Fibroblast of peridontal ligament (primary cell): ENCODE data around the gene CCDC57.

Experiments
- DNase-seq: peaks from one replicate; pipeline ENCODE4 v3.0.0-alpha.2; 2010; ENCODE audit errors: extremely low read depth

CCDC57 gene

DNA sequence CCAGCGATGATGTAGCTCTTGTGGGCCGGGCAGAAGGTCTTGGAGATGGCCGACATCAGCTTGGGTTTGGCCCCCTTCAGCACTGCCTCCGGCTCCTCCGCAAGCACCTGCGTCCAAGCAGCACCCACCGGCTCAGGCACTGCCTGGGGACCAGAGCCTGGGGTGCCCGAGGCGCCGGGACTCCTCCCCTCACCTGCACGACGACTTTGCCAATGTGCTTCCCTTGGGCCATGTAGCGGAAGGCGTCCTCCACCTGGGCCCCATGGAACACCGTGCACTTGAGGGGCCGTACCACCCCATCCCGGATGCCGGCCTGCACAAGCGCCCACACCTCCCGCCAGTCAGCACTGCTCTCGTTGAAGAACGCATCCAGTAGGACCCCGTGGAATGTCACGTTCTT is 129.6 kb downstream of the CCDC57 start:
- DNase-seq = no peak

DNA sequence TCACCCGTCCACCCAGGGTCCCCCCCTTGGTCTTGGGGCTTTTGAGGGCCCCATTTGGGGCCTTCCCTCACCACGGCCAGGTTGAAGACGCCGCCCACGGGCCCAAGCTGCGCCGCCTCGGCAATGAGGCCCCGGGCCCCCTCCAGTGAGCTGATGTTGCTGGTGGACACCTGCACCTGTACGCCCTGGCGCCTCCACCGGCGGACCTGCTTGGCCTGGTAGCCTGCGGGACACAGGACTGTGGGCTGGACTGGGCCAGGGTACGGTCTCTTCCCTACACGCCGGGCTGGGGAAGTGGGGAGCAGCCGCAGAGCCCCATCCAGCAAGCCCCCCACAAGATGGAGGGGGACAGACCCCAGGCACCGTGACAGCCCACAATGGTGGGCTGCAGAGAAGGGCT is 130.2 kb downstream of the CCDC57 start:
- no peak for DNase-seq

DNA sequence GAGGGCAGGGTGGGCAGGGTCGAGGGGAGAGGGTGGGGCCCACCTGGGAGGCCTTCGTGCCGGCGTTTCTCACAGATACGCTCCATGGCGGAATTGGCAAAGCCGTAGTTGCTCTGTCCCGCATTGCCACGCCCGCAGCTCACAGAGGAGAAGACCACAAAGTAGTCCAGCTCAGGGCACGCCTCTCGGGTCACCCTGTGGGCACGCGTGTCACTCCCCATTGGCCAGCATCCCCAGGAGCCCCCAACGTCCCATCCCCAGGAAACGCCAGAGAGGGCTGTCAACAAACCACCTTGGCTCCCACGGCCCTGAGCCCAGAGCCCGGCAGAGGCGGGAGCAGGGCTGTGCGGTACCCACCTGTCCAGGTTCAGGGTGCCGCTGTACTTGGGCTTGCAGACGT is 130.7 kb downstream of the CCDC57 start:
- no peak for DNase-seq

DNA sequence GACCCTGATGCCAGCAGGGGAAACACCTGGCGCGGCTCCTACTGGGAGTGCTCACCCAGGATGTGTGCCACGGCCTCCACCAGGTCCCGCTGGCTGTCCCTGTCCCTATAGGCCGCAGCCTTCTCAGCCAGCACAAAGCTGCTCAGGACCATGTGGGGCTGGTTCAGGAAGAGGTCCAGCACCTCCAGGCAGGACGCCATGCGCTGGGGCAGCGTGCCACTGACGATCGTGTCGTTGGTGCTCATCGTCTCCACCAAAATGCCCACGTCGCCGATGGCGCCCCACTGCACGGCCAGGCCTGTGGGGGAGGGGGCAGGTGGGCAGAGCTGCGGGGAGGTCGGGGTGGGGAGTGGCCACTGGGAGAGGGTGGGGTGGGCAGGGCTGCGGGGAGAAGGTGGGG is 131.1 kb downstream of the CCDC57 start:
- no peak for DNase-seq

DNA sequence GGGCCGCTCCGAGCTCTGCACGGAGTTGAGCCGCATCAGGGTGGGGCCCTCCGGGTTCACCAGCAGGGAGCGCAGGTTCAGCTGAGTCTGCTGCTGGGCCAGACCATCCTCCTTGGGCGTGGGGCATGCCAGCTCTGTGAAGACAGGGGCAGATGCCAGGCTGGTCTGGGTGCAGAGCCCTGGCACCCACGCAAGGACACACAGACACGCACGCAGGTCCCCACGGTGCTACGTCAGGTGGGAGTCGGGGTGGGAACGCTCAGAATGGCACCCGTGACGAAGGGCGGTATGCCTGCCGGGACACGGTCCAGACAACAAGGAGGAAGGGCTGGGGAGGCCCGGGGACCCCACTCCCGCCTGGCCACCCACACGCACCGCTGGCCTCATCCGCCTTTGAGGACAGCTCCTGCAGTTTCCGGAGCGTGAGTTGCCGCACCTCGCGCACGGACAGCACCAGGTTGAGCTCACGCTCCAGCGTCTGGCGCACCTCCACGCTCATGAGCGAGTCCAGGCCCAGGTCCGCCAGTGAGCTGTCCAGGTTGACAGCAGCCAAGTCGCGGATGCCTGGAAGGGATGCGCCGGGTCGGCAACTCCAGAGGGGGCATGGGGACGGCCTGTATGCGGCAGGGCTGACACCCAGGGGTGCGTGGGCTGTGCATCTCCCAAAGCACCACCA is 131.7 kb downstream of the CCDC57 start:
- DNase-seq = no peak

DNA sequence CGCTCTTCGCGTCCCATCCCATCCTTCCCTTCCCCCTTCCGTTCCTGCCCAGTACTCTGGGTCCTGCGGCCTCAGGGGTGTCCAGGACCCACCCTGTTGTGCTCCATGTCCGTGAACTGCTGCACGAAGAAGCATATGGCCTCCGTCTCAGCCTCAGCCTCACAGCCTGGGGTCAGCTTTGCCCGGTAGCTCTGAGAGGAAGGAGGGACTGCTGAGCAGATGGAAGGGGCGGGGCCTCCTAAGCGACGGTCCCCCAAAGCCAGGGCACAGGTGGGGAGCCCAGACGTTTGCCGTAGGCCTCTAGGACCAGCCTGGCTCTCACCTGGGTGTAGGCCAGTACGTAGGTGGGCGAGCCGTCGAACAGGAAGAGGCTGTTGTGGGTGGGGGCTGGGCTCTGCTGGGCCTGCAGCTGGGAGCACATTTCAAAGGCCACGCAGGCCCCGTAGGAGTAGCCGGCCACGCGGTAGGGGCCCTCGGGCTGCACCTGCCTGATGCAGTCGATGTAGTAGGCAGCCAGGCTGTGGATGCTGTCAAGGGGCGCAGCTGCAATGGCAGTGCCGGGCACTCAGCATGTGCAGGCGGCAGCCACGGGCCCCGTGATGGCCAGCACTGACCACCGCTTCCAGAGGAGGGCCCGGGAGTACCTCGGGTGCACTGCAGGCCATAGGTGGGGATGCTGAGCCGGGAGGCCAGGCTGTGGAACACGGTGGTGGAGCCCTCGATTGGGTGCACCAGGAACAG is 132.4 kb downstream of the CCDC57 start:
- no peak for DNase-seq

DNA sequence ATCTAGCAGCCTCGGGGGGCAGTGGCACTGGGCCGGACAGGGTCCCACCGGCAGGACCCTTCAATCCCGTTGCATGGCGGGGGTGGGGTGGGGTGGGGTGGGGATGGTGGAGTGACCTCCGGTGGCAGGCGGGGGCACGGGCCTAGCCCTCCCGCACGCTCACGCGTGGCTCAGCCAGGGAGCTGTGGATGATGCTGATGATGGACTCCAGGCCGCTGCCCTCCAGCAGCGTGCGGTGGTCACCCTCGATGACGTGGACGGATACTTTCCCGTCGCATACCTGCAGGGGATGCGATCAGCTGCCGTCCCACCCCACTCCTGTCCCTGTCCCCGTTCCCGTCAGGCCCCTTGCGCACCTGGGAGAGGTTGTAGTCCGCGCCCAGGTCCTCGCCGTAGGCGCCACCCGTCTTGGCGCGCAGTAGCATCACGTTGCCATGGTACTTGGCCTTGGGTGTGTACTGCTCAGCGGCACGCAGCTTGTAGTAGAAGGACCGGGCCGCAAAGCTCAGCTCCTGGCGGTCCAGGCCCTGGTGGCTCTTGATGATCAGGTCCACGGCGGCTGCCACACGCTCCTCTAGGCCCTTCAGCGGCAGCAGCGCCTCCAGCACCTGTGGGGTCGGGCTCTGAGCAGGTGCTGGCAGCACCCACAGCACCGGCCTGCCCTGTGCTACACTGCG is 133.5 kb downstream of the CCDC57 start:
- no peak for DNase-seq

DNA sequence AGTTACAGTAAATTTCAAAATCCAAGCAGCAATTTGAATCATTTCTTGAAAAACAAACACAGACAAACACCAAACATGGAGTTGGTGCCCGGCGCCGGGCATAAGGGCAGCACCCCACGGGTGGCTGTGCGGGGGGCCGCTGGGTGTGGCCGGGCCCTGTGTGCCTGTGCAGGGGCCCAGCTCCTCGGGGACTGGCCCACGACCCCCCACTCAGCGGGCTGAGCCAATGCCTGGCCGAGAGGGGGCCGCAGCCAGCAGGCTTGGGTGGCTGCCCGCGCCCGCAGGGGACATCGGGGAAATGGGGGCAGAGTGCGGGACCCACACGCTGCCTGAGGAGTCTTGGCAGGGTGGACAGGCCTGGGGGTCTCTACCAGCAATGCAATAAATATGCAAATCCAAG is 134.2 kb downstream of the CCDC57 start:
- DNase-seq = no peak

DNA sequence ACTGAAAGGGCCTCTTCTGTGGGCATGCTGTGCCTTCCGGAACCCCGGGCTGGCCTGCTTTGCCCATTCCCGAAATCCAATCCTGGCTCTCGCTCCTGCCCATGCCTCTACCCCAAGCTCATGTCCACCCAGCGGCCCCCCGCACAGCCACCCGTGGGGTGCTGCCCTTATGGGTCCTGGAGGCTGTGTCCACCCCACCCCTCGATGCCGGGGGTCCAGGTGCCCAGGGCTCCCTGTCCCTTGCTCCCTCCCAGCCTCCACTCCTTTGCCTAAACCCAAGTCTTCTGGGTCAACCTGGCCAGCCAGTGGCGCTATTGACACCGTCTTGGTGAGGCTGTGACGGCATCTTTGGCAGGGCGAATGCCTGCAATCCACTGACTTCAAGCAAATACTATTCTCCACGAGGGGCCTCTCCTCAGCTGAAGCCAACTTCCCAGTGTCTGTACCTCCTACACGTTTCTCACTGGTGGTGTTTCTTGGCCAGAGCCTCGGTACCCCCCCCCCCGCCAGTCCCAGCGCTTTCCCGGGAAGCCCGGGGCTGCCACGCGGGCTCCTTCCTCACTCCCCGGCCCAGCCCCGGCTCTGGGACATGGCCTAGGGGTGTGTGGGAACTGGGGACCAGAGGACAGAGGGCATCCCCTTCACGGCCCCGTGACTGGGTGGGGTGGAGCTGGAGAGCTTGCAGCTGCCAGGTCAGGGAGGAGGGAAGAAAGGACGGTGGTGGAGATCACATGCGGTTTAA is 134.9 kb downstream of the CCDC57 start:
- DNase-seq = no peak

DNA sequence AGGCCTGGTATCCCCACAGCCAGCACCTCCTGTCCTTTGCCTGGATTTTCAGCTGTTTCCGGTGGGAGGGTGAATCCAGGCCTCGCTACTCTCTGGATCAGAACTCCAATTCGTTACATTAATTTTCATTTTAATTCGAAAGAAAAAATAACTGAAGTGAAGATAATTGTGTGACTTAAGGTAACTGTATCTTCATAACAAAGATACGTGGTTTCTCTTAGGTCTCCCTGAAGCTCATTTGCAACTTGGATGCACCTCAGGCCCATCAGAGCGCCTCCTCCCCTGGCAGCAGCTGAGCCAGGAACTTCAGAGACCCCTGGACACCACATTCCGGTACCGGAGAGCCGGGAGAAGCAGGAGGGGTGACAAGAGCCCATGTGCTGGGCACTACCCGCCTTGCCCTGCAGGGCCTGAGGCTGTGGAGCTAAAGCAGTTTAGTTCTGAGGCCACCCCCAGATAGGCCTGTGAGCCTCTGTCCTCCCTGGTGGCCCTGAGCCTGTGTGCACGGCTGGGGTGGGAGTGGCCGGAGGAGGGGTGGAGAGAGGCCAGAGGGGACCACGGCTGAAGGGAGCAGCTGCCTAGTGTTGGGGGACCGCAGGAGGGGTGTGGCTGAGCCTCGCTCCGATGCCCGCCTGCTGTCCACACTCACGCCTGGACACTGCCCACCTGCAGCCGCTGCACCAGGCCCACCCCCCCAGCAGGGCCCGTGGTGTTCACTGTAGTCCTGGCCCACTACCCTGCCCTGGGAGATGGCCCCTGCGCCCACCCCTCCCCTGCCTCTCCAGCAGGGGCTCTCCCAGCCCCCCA is 135.7 kb downstream of the CCDC57 start:
- no peak for DNase-seq

DNA sequence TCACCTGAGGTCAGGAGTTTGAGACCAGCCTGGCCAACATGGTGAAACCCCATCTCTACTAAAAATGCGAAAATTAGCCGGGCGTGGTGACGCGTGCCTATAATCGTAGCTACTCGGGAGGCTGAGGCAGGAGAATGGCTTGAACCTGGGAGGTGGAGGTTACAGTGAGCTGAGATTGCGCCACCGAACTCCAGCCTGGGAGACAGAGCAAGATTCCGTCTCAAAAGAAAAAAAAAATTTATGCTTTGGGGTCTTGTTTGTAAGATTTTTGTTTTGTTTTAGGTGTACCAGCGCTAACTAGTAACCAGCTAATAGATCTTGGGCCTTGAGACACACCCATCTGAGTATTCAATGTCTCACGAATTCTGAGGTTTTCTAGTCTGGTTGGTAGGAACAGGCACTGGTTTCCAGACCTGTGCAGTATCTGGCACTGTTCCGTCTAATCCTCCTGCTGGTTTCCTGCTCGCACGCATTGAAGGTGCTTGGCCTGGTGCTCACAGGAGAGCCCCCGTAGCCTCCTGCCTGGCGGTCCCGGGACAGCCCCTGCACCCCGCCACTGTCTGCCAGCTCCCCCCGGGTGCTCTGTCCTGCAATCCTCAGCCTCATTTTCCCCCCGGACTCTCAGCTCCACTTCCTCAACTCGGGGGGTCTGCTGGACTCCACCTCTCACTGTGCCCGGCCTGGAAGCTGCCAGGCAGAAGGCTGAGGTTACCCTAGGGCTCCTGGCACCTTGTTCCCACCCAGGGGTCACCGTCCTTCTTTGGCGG is 136.4 kb downstream of the CCDC57 start:
- no peak for DNase-seq

DNA sequence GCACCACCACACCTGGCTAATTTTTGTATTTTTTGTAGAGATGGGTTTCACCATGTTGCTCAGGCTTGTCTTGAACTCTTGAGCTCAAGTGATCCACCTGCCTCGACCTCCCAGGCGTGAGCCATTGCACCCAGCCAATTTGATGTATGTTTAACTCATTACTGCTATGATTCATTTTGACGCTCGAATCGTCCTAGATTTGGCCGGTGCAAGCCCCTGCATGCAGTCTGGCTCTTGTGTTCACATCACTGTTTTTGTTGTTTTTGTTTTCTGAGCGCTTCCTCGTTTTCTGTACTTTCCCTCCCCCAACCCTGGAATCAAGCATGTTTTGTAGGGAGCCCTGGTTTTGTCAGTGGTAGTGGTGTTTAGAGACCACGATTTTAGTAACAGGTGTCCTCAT is 139.2 kb downstream of the CCDC57 start:
- no peak for DNase-seq

DNA sequence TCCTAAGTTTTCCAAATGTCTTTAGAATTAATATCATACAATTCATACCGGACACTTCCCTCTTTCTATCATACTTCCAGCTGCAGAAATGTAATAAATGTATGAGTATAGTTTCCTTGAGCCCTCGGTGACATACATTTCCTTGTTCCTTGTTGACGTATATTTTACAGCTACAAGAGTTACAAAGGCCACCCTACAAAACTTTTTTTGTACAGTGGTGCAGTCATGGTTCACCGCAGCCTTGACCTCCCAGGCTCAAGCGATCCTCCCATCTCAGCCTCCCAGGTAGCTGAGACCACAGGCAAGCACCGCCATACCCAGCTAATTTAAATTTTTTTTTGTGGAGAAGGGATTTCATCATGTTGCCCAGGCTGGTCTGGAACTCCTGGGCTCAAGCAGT is 139.8 kb downstream of the CCDC57 start:
- no peak for DNase-seq

DNA sequence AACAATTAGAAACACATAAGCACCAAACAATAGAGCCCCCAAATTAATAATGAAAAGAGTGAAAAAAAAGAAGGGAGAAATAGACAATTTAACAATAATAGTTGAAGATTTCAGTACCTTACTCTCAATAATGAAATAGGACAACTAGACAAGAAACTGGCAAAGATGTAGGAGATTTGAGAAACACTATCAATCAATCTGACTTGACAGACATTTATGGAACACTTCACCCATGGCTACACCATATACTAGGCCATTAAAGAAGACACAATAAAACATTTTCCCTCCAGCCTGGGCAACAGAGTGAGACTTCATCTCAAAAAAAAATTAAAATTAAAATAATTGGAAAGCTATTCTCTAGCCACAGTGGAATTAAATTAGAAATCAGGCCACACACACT is 142.0 kb downstream of the CCDC57 start:
- no peak for DNase-seq

DNA sequence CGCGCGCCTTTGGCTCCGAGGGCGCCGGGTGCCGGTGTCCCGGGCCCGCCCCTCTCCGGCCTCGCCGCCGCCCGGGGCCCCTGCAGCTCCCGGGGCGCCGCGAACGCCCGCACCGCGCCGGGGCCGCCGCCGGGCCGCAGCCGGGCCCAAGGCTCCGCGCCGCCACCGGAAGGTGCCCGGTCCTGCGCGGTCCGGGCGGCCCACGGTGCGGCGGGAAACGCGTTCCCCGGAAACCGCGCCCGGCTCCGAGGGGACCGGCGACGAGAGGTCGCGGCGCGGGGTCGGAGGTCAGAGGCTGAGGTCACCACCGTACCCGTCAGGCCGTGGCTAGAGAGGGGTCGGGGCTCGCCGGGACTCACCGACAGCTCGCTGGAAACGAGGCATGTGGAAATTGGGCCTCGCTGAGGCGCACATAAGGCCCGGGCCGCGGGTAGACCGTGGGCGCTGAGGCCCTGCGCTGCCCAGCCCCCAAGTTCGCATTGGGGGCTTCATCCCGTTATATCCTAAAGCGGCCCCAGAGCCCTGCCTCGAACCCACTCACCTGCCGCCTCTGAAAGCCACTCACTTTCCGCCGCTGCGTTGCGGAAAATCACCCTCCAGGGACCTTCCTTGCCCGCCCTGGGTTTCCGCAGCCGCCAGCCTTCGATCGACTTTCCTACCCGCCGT is 146.9 kb downstream of the CCDC57 start, which contains the start of gene DUS1L:
Gene DUS1L (minus strand): TSS at position 167 of the 666 bp plus-strand sequence. CDS start 745 bp downstream, outside the sequence.
- DNase-seq = peak; percentile 40

DNA sequence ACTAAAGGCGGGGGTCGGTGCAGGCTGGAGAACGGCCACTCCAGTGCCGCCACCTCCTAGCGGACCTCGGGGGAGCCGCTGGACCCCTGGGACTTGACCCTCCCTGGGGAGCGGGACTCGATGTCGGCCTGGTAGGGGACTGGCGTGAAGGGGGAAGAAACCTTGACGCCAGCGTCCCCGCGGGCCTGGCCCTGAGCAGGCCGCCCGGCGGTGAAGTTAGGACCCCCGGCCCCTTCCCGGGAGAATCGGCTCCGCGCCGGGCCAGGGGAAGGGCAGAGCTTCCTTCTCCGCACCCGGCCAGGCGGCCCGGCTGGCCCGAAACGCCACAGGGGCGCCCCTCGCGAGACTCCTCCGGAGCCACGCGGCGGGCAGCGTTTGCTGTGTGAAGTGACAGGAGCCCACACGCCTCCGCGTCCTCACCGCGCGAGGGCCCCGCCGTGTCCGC is 147.4 kb downstream of the CCDC57 start:
- no peak for DNase-seq

DNA sequence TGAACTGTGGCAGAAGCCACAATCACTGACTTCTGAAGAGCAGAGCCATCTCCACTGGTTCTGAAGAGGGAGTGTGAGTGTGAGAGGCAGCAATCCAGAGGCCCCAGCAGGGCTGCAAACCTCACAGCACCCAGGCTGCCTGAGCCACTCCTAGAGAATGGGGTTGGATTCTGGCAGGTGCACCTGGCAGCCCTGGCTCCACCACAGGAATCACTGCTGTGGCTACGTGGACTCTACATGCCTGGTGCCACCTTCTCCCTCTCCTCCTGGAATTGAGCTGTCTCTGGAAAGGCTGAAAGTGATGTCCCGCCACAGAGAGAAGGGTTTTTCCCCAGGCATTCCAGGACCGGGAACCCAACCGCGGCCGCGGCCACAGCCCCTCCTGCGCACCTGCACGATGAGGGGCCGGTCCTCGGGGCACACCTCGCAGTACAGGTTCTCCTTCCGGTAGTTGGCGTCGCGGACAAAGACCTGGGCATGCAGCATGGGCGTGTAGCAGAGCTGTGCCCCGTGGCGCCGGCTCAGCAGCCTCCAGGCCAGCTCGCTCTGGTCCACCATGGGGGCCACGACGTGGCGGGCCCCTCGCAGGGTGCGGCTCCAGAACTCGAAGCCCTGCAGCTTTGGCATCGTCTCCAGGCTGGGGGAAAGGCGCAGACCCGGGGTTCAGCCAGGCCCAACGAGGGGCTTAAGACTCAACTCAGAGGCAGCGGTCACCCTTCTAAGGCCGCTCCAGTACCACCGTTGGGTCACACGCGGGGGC is 148.0 kb downstream of the CCDC57 start:
- DNase-seq = no peak

DNA sequence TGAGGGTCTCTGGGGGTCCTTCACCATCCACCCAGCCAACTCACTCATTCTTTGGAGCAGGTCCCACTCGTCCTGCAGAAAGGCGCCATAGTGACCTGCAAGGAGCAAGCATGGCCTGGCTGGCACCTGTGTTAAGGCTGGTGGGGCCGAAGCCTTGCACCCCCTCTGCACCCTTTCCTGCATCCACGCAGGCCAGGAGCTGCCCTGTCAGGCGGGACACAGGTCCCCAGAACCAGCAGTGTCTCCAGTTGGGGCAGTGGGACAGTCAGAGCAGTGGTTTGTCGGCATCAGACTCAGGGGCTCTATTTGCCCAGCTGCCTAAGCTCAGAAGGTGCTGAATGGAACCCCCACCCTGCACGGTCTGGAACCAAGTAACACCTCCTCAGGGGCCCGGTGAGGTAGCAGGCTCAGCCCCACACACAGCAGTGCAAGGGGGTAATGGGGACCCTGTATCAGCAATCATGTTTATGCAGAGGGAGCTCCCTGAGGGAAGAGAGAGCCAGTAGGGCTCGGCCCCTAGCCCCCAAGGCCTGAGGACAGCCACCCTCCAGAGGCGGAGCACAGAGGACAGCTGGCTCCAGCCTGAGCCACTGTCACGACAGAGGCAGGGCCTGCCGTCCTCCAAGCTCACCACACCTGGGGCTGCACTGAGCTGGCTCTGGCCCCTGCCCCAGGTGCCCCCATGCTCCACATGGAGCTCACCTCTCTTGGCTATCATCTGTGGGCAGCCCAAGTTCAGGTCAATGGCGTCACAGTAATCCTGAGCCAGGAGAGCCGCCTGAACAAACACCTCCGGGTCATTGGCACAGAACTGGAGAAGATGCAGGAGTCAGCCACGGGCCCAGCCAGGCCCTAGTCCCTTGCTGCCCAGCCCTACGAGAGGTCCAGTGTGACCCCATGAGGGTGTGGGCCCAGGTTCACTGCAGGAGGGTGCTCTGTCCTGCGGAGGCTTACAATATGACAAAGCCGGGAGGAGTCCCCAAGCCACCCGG is 148.9 kb downstream of the CCDC57 start:
- DNase-seq = no peak
